HCT116 (cell line): ENCODE results near the gene AFDN. TPM values are rescaled to one million over a fixed set of nuclear protein-coding genes. Genes with fewer than 3 reads are reported as not detected.

ENCODE experiments used
- ATAC-seq: fragments of 200-7000 bp; cut with Tn5 transposase; 2 replicates; pipeline ENCODE4 v1.9.1; 2020; ENCODE audit warnings: mild to moderate bottlenecking, moderate library complexity
- BruUV-seq: library from RNA; stranded (reverse); fragments of 400-500 nt; replicated peaks from 2 replicates; lab custom pipeline; 2021; lab: Mats Ljungman, UMichigan
- CTCF ChIA-PET: fragments of 300-600 bp; sonication (Branson Sonifier 250); formaldehyde crosslinking; loops from one replicate; lab custom pipeline; 2021; ENCODE audit warnings: antibody characterized with exemption; lab: Charles Lee
- POLR2A ChIA-PET: fragments of 300-600, 350-600 bp; sonication (Branson Sonifier 250); formaldehyde crosslinking; loops from one replicate; lab custom pipeline; 2021; ENCODE audit warnings: antibody characterized with exemption; lab: Charles Lee
- RAD21 ChIA-PET, 2 experiments: fragments of 300-600 bp; sonication (Branson Sonifier 250); formaldehyde crosslinking; loops; one replicate each; lab custom pipeline; 2023; ENCODE audit warnings: low total read pairs in 2 of 2; ENCODE audit not compliant: uncharacterized antibody in 2 of 2, unreplicated experiment in 2 of 2, low non-redundant PET in 1 of 2; lab: Charles Lee
- DNase-seq: peaks from one replicate; pipeline ENCODE4 v3.0.0-alpha.2; 2010; ENCODE audit warnings: low read depth, low spot score
- H2AFZ ChIP-seq: fragments of 200-600 bp; shearing (Covaris generic), sonication (generic); 2 replicates; pipeline ENCODE4 v1.6.1; 2017; ENCODE audit warnings: low read depth, mixed run types, mixed read lengths, antibody characterized with exemption, low read length; ENCODE audit not compliant: poor library complexity, severe bottlenecking
- H3K27ac ChIP-seq: 2 replicates; pipeline ENCODE4 v1.5.1; 2012; ENCODE audit warnings: low read depth, low read length
- H3K27me3 ChIP-seq: fragments of 200-600 bp; sonication (generic); 2 replicates; pipeline ENCODE4 v1.6.1; 2016; ENCODE audit warnings: mixed run types, low read length, mixed read lengths; ENCODE audit not compliant: insufficient read depth
- H3K36me3 ChIP-seq, 2 experiments: fragments of 200-500 bp in 1 of 2; fragments of 200-600 bp in 1 of 2; sonication (Bioruptor generic) in 1 of 2; sonication (generic) in 1 of 2; 2 replicates each; pipeline versions ENCODE4 v1.5.1 to v1.6.1; 2014 to 2016; ENCODE audit warnings: low read length in 2 of 2, inconsistent platforms in 1 of 2, mixed read lengths in 1 of 2, mixed run types in 1 of 2; ENCODE audit not compliant: insufficient read depth in 2 of 2, control insufficient read depth in 1 of 2
- H3K4me1 ChIP-seq, 2 experiments: fragments of 200-600 bp in 1 of 2; sonication (generic) in 1 of 2; 2 replicates each; pipeline versions ENCODE4 v1.5.1 to v1.6.1; 2012 to 2017; ENCODE audit warnings: low read length in 2 of 2, inconsistent platforms in 1 of 2, mild to moderate bottlenecking in 1 of 2, mixed read lengths in 1 of 2, mixed run types in 1 of 2, moderate library complexity in 1 of 2; ENCODE audit not compliant: insufficient read depth in 2 of 2, control insufficient read depth in 1 of 2
- H3K4me2 ChIP-seq: fragments of 200-600 bp; sonication (generic); 2 replicates; pipeline ENCODE4 v1.6.1; 2017; ENCODE audit warnings: mixed run types, low read length, mixed read lengths
- H3K4me3 ChIP-seq, 2 experiments: fragments of 200-600 bp in 1 of 2; sonication (generic) in 1 of 2; replicated peaks in 1 of 2; 2 replicates each; pipeline ENCODE4 v1.5.1; 2011 to 2016; ENCODE audit warnings: low read length in 2 of 2, control low read depth in 1 of 2, low read depth in 1 of 2, mild to moderate bottlenecking in 1 of 2, mixed read lengths in 1 of 2, mixed run types in 1 of 2
- H3K79me2 ChIP-seq: fragments of 200-600 bp; sonication (generic); 2 replicates; pipeline ENCODE4 v1.6.1; 2017; ENCODE audit warnings: mild to moderate bottlenecking, mixed run types, low read length, moderate library complexity, mixed read lengths; ENCODE audit not compliant: insufficient read depth
- H3K9ac ChIP-seq: fragments of 200-600 bp; sonication (generic); 2 replicates; pipeline ENCODE4 v1.6.1; 2016; ENCODE audit warnings: low read length, mixed read lengths
- H3K9me2 ChIP-seq: fragments of 200-600 bp; sonication (generic), shearing (Covaris generic); 2 replicates; pipeline ENCODE4 v1.6.1; 2017; ENCODE audit warnings: mixed run types, mild to moderate bottlenecking, moderate library complexity; ENCODE audit not compliant: insufficient read depth
- H3K9me3 ChIP-seq, 2 experiments: fragments of 200-500 bp in 1 of 2; fragments of 200-600 bp in 1 of 2; sonication (Bioruptor generic) in 1 of 2; sonication (generic) in 1 of 2; 2 replicates each; pipeline ENCODE4 v1.6.1; 2014 to 2017; ENCODE audit warnings: low read length in 2 of 2, mixed read lengths in 2 of 2, inconsistent platforms in 1 of 2, low read depth in 1 of 2, mild to moderate bottlenecking in 1 of 2, mixed run types in 1 of 2, moderate library complexity in 1 of 2; ENCODE audit not compliant: control insufficient read depth in 1 of 2, insufficient read depth in 1 of 2
- H4K20me1 ChIP-seq: fragments of 200-600 bp; sonication (generic), shearing (Covaris generic); 2 replicates; pipeline ENCODE4 v1.6.1; 2017; ENCODE audit warnings: mixed run types, mild to moderate bottlenecking, moderate library complexity; ENCODE audit not compliant: insufficient read depth
- ATF3 ChIP-seq: IDR thresholded peaks from 2 replicates; pipeline ENCODE4 v1.6.1; 2012
- CTCF ChIP-seq, 3 experiments: fragments of 200-600 bp in 1 of 3; sonication (generic) in 1 of 3; IDR thresholded peaks in 2 of 3; conservative IDR thresholded peaks in 1 of 3; 2 replicates each; pipeline ENCODE4 v1.5.1; 2012 to 2017; ENCODE audit warnings: low read depth in 2 of 3, low read length in 2 of 3, antibody characterized with exemption in 1 of 3, borderline replicate concordance in 1 of 3, control low read depth in 1 of 3, mild to moderate bottlenecking in 1 of 3, mixed read lengths in 1 of 3, mixed run types in 1 of 3, moderate library complexity in 1 of 3; ENCODE audit not compliant: insufficient read depth in 1 of 3
- EGR1 ChIP-seq: IDR thresholded peaks from 2 replicates; pipeline ENCODE4 v1.6.1; 2012; ENCODE audit warnings: low read depth
- JUND ChIP-seq: IDR thresholded peaks from 2 replicates; pipeline ENCODE4 v1.6.1; 2012
- POLR2A ChIP-seq: IDR thresholded peaks from 2 replicates; pipeline ENCODE4 v1.7.0; 2011; ENCODE audit warnings: borderline replicate concordance; ENCODE audit not compliant: insufficient read depth, insufficient read length; ENCODE audit errors: extremely low read depth
- POLR2AphosphoS5 ChIP-seq: IDR thresholded peaks from 2 replicates; pipeline ENCODE4 v1.6.1; 2011; ENCODE audit warnings: mild to moderate bottlenecking, low read depth, low read length, moderate library complexity
- RAD21 ChIP-seq: IDR thresholded peaks from 2 replicates; pipeline ENCODE4 v1.6.1; 2012; ENCODE audit warnings: low read depth, mild to moderate bottlenecking
- REST ChIP-seq: IDR thresholded peaks from 2 replicates; pipeline ENCODE4 v1.6.1; 2012; ENCODE audit warnings: low read depth
- SP1 ChIP-seq: IDR thresholded peaks from 2 replicates; pipeline ENCODE4 v1.6.1; 2012; ENCODE audit warnings: low read depth
- SRF ChIP-seq: IDR thresholded peaks from 2 replicates; pipeline ENCODE4 v1.6.1; 2012; ENCODE audit warnings: low read depth
- TCF7L2 ChIP-seq: IDR thresholded peaks from 2 replicates; pipeline ENCODE4 v1.7.0; 2011; ENCODE audit warnings: borderline replicate concordance, inconsistent platforms; ENCODE audit not compliant: insufficient read depth, insufficient read length; ENCODE audit errors: extremely low read depth
- ZBTB33 ChIP-seq: IDR thresholded peaks from 2 replicates; pipeline ENCODE4 v1.6.1; 2011; ENCODE audit warnings: mild to moderate bottlenecking, low read length, moderate library complexity; ENCODE audit not compliant: insufficient replicate concordance; ENCODE audit errors: extremely low read depth
- intact Hi-C: fragments of 100-400 bp; cut with micrococcal nuclease; formaldehyde crosslinking; loops from 2 replicates; pipeline ENCODE4 v1.10.0; 2022
- total RNA-seq: library from RNA; stranded (reverse); gene quantifications from one replicate; pipeline ENCODE4 v1.2.1, GENCODE V29; 2021; ENCODE audit not compliant: unreplicated experiment

Gene AFDN
- total RNA-seq, 1 experiment from 2014 or later = 59.4 TPM

- Histone ChIP-seq H3K27me3 (no peaks in the 10 kb centered on the region), H3K4me1 (no peaks in the 10 kb centered on the region), H3K9ac (no peak overlapping the region), H3K27ac (no peak overlapping the region), H3K4me2 (no peak overlapping the region), H3K9me2 (no peaks in the 10 kb centered on the region), H3K36me3 (peaks cover 27 to 28% of the 10 kb centered on the region in 2 experiments), H3K79me2 (no peaks in the 10 kb centered on the region), H2AFZ (no peak overlapping the region), H4K20me1 (no peaks in the 10 kb centered on the region), H3K4me3 (no peak overlapping the region), H3K9me3 (no peaks in the 10 kb centered on the region)
- no TSS peak for BruUV-seq
- CTCF ChIA-PET = no interaction called here
- DNase-seq (no peak), ATAC-seq (no peak)
- POLR2A ChIA-PET = no interaction called here
- TF ChIP-seq POLR2AphosphoS5 (no peak), JUND (no peak), SRF (no peak), EGR1 (no peak), RAD21 (no peak), POLR2A (no peak), ATF3 (no peak), ZBTB33 (no peak), CTCF (IDR thresholded peaks at IDR 0.05 in 2 of 3, conservative IDR thresholded peaks at IDR 0.05 in 1 of 3; ENCODE audit: borderline replicate concordance in 1 of 3, insufficient read depth in 1 of 3, low read depth in 2 of 3, low read length in 2 of 3) (no peak), REST (no peak), SP1 (no peak), TCF7L2 (no peak)
- RAD21 ChIA-PET = no interaction called here
- intact Hi-C loops = no loop called here
Observed at GRCh38 chr6:167946007-167946406, 119.3 kb downstream of the AFDN start.
